Lower leg skin (tissue), 4 donors: ENCODE measurements around the gene IL12B. TPM values are rescaled to one million over a fixed set of nuclear protein-coding genes. Genes with fewer than 3 reads are reported as not detected.

Source experiments
- DNase-seq, 2 donors: peaks; one replicate each; pipeline ENCODE4 v3.0.0-alpha.2; 2019; ENCODE audit warnings: low spot score in 2 of 2
- H3K4me3 ChIP-seq: fragments of 200-600 bp; sonication (generic); 2 replicates; pipeline ENCODE4 v1.5.1; 2017; ENCODE audit warnings: mild to moderate bottlenecking, low read depth; ENCODE audit not compliant: poor library complexity, severe bottlenecking
- CTCF ChIP-seq, 3 donors: fragments of 450-650 bp; IDR thresholded peaks; one replicate each; pipeline ENCODE4 v1.5.1; 2016; ENCODE audit warnings: antibody characterized with exemption in 3 of 3, mild to moderate bottlenecking in 3 of 3, moderate library complexity in 2 of 3
- POLR2A ChIP-seq, 2 donors: fragments of 450-650 bp; IDR thresholded peaks; one replicate each; pipeline ENCODE4 v1.6.1; 2016 to 2017; ENCODE audit warnings: antibody characterized with exemption in 2 of 2, mild to moderate bottlenecking in 1 of 2, moderate library complexity in 1 of 2
- WGBS, 2 donors: methylation state at CpG; one replicate each; pipeline ENCODE4 v1.1.5; 2018; 5-methylcytosine and 5-hydroxymethylcytosine counted together
- intact Hi-C: fragments of 100-400 bp; cut with DNase I; formaldehyde crosslinking; loops from one replicate; pipeline ENCODE4 v1.15.0; 2023; ENCODE audit warnings: low total_unique reads
- total RNA-seq, 4 donors: library from RNA; depleted of rRNA; stranded (reverse); fragments of >200 nt; gene quantifications; one replicate each; pipeline ENCODE4 v1.1.0, GENCODE V29; 2016

IL12B gene
- total RNA-seq, 4 donors from 2014 or later: not detected

- no peak for DNase-seq
- no peak overlapping the region for H3K4me3 ChIP-seq
- intact Hi-C loops: no loop called here
- 0 to 4% methylated on average over 1 of the region's 1 CpG for WGBS, 2 donors
- TF ChIP-seq CTCF (IDR thresholded peaks at IDR 0.05) (no peak), POLR2A (IDR thresholded peaks at IDR 0.05) (no peak)
These were observed 7.0 kb upstream of the IL12B start for GRCh38 chr5:159337016-159337955.

GRCh38 chr5:159336586-159336985, 6.3 kb upstream of the IL12B start:
- H3K4me3 ChIP-seq: no peak overlapping the region
- 95 to 97% methylated on average over 5 of the region's 5 CpGs for WGBS, 2 donors
- TF ChIP-seq CTCF (IDR thresholded peaks at IDR 0.05) (no peak), POLR2A (IDR thresholded peaks at IDR 0.05) (no peak)
- intact Hi-C loops: no loop called here
- no peak for DNase-seq

GRCh38 chr5:159333545-159333925, 3.2 kb upstream of the IL12B start:
- DNase-seq: no peak
- 48 to 73% methylated on average over 1 of the region's 1 CpG for WGBS, 2 donors
- no peak for TF ChIP-seq CTCF (IDR thresholded peaks at IDR 0.05)
- no peak for TF ChIP-seq POLR2A (IDR thresholded peaks at IDR 0.05)
- H3K4me3 ChIP-seq: no peak overlapping the region
- intact Hi-C loops: no loop called here

GRCh38 chr5:159332800-159333544, 2.7 kb upstream of the IL12B start:
- H3K4me3 ChIP-seq: no peak overlapping the region
- WGBS, 2 donors: 80 to 83% methylated on average over 6 of the region's 6 CpGs
- no peak for DNase-seq
- intact Hi-C loops: no loop called here
- TF ChIP-seq CTCF (IDR thresholded peaks at IDR 0.05) (no peak), POLR2A (IDR thresholded peaks at IDR 0.05) (no peak)

GRCh38 chr5:159331093-159331973, 1.0 kb upstream of the IL12B start:
- DNase-seq: peak; percentile 58 to 95
- TF ChIP-seq CTCF (IDR thresholded peaks at IDR 0.05): peak in 1 of 3 donors; percentile 28
- no peak for TF ChIP-seq POLR2A (IDR thresholded peaks at IDR 0.05)
- intact Hi-C loops: no loop called here
- 4 to 5% methylated on average over 46 to 50 of the region's 50 CpGs for WGBS, 2 donors
- no peak overlapping the region for H3K4me3 ChIP-seq
